Endodermal cell (in vitro differentiated cells): ENCODE results near the gene MPEG1. TPM values are rescaled to one million over a fixed set of nuclear protein-coding genes. Genes with fewer than 3 reads are reported as not detected.

ENCODE experiments used
- DNase-seq: peaks from one replicate; pipeline ENCODE4 v3.0.0-alpha.2; 2017
- H3K27ac ChIP-seq: 2 replicates; pipeline ENCODE4 v1.5.1; 2013; ENCODE audit warnings: mild to moderate bottlenecking, low read depth, low read length, moderate library complexity
- H3K27me3 ChIP-seq: 2 replicates; pipeline ENCODE4 v1.6.1; 2013; ENCODE audit warnings: mild to moderate bottlenecking, low read length, moderate library complexity; ENCODE audit not compliant: insufficient read depth, control insufficient read depth, poor library complexity, severe bottlenecking
- H3K36me3 ChIP-seq: 2 replicates; pipeline ENCODE4 v1.7.0; 2013; ENCODE audit warnings: mild to moderate bottlenecking, low read length, moderate library complexity; ENCODE audit not compliant: control insufficient read depth, insufficient read depth
- H3K4me1 ChIP-seq: one replicate; pipeline ENCODE4 v1.7.0; 2013; ENCODE audit warnings: low read length; ENCODE audit not compliant: control insufficient read depth, insufficient read depth
- H3K4me3 ChIP-seq: 2 replicates; pipeline ENCODE4 v1.5.1; 2013; ENCODE audit warnings: mild to moderate bottlenecking, low read length, moderate library complexity
- H3K9ac ChIP-seq: 2 replicates; pipeline ENCODE4 v1.6.1; 2013; ENCODE audit warnings: mild to moderate bottlenecking, low read length, moderate library complexity; ENCODE audit not compliant: poor library complexity, severe bottlenecking; ENCODE audit errors: extremely low read depth
- H3K9me3 ChIP-seq: 2 replicates; pipeline ENCODE4 v1.6.1; 2013; ENCODE audit warnings: mild to moderate bottlenecking, low read length, moderate library complexity; ENCODE audit not compliant: control insufficient read depth
- H3K27ac Mint-ChIP-seq: 2 replicates; pipeline ENCODE4 v1.8.0; 2020; ENCODE audit warnings: mixed read lengths
- H3K27me3 Mint-ChIP-seq: 2 replicates; pipeline ENCODE4 v1.8.0; 2021; ENCODE audit warnings: mild to moderate bottlenecking, mixed read lengths; ENCODE audit not compliant: insufficient read depth
- H3K36me3 Mint-ChIP-seq: 2 replicates; pipeline ENCODE4 v1.8.0; 2020; ENCODE audit warnings: low read depth, mixed read lengths
- H3K4me1 Mint-ChIP-seq: 2 replicates; pipeline ENCODE4 v1.8.0; 2020; ENCODE audit warnings: mixed read lengths
- H3K4me3 Mint-ChIP-seq: 2 replicates; pipeline ENCODE4 v1.8.0; 2020; ENCODE audit warnings: mild to moderate bottlenecking, moderate library complexity, mixed read lengths
- H3K9me3 Mint-ChIP-seq: 2 replicates; pipeline ENCODE4 v1.8.0; 2020; ENCODE audit warnings: mild to moderate bottlenecking, mixed read lengths
- WGBS, 2 experiments: methylation state at CpG; one replicate each; pipeline versions ENCODE4 v1.1.5 to v1.1.7; 2013; ENCODE audit warnings: missing lambda C conversion rate in 2 of 2, mixed read lengths in 1 of 2; ENCODE audit not compliant: insufficient coverage in 1 of 2, insufficient read length in 1 of 2; 5-methylcytosine and 5-hydroxymethylcytosine counted together
- total RNA-seq, 2 donors: library from RNA; stranded (reverse); fragmentation: NEBNext Ultra II Directional in 1 of 2; extraction: Animal tissue kit (Norgen Biotek cat#: 25700) in 1 of 2; gene quantifications; 2 replicates in 1 of 2; 3 replicates in 1 of 2; pipeline ENCODE4 v1.2.1, GENCODE V29; 2021
- TF ChIP-seq, protein P1 (sequence below): fragments of 200-600 bp; sonication (generic); conservative IDR thresholded peaks from 2 replicates; pipeline ENCODE4 v1.5.0; 2021; ENCODE audit warnings: antibody characterized with exemption, mild to moderate bottlenecking

MPEG1 gene
- total RNA-seq, 2 donors from 2014 or later, result not detected

DNA sequence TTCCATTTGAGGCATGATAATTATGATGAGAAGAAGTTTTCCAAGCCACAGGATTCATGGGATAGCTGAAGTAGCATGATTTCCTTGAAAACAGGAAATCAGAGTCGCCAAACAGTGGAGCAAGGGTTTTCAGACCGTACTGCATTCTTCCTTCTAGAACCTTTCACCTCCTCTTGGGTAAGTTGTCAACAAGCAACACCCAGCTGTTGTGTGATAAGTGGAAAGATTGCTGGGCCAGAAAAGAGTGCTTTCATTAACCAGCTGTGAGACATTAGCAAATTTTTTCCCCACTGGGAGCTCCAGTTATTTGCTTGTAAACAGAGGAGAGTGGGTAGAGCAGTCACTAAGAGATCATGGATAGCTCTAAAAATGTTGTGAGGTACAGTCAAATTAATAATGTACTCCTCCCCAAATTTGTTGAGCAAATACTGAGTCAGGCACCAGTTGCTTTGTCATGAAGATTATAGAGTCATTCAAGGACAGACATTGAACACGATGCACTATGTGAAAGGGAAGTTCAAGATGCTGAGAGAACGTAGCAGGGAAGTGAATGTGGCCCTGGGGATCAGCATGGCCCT is 11.7 kb upstream of the MPEG1 start:
- H3K4me3 ChIP-seq, result no peak overlapping the region
- peaks cover 2% of the 10 kb centered on the region for H3K9me3 Mint-ChIP-seq
- H3K4me1 Mint-ChIP-seq, result peaks cover 2% of the 10 kb centered on the region
- H3K9me3 ChIP-seq, result no peaks in the 10 kb centered on the region
- H3K27me3 ChIP-seq, result no peaks in the 10 kb centered on the region
- no peaks in the 10 kb centered on the region for H3K4me1 ChIP-seq
- 73 to 91% methylated on average over 4 of the region's 4 CpGs for WGBS, 2 experiments
- H3K27me3 Mint-ChIP-seq, result no peaks in the 10 kb centered on the region
- H3K36me3 ChIP-seq, result no peaks in the 10 kb centered on the region
- H3K27ac ChIP-seq, result no peak overlapping the region
- TF ChIP-seq, protein P1, sequence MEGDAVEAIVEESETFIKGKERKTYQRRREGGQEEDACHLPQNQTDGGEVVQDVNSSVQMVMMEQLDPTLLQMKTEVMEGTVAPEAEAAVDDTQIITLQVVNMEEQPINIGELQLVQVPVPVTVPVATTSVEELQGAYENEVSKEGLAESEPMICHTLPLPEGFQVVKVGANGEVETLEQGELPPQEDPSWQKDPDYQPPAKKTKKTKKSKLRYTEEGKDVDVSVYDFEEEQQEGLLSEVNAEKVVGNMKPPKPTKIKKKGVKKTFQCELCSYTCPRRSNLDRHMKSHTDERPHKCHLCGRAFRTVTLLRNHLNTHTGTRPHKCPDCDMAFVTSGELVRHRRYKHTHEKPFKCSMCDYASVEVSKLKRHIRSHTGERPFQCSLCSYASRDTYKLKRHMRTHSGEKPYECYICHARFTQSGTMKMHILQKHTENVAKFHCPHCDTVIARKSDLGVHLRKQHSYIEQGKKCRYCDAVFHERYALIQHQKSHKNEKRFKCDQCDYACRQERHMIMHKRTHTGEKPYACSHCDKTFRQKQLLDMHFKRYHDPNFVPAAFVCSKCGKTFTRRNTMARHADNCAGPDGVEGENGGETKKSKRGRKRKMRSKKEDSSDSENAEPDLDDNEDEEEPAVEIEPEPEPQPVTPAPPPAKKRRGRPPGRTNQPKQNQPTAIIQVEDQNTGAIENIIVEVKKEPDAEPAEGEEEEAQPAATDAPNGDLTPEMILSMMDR, result no peak
- H3K27ac Mint-ChIP-seq, result no peak overlapping the region
- H3K36me3 Mint-ChIP-seq, result no peaks in the 10 kb centered on the region
- no peak for DNase-seq
- no peak overlapping the region for H3K9ac ChIP-seq
- no peak overlapping the region for H3K4me3 Mint-ChIP-seq

DNA sequence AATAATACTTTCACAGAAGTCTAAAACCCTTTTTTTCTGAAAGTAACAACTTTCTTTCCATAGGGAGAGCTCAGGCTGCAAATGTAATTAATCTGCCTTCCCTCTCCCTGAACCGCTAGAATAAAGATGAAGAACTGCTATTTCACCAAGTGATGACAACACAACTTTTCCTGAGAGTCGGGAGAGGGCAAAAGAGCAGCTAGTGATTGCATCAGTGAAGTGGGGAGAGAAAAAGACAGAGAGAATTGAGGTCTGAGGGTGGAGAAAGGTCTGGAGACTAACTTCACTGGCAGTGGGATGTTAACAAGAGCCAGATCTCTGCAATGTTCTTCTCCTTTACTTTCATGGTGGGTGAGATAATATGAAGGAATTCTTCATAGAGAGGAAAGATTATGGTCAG is 10.9 kb upstream of the MPEG1 start:
- H3K9me3 Mint-ChIP-seq, result peaks cover 2% of the 10 kb centered on the region
- H3K4me1 Mint-ChIP-seq, result peaks cover 2% of the 10 kb centered on the region
- H3K4me1 ChIP-seq, result no peaks in the 10 kb centered on the region
- TF ChIP-seq, protein P1, result no peak
- no peak overlapping the region for H3K4me3 ChIP-seq
- no peaks in the 10 kb centered on the region for H3K27me3 ChIP-seq
- H3K27ac ChIP-seq, result no peak overlapping the region
- no peaks in the 10 kb centered on the region for H3K27me3 Mint-ChIP-seq
- no peaks in the 10 kb centered on the region for H3K9me3 ChIP-seq
- H3K4me3 Mint-ChIP-seq, result no peak overlapping the region
- no peak overlapping the region for H3K9ac ChIP-seq
- WGBS, 2 experiments, result 80 to 91% methylated on average over 1 to 2 of the region's 2 CpGs
- DNase-seq, result no peak
- H3K36me3 Mint-ChIP-seq, result no peaks in the 10 kb centered on the region
- no peaks in the 10 kb centered on the region for H3K36me3 ChIP-seq
- no peak overlapping the region for H3K27ac Mint-ChIP-seq

DNA sequence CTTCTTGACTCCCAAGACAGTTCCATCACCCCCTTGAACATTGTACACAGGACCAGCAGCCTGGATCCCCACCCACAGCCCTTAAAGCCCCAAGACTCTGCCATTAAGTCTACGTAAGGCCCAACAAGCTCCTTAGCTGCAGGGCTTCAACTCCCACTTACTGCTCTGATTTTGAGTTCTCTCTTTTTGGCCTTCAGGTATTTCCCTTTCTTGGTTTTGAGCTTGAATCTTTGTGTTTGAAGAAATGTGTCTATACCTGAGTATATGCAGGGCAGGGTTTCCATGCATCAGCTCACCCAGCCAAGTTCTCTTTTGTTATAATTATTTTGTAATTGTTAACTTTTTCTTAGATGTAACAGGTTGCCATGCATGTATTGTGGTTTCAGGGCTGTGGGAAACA is 10.4 kb upstream of the MPEG1 start:
- H3K27ac ChIP-seq, result no peak overlapping the region
- H3K9ac ChIP-seq, result no peak overlapping the region
- H3K4me3 ChIP-seq, result no peak overlapping the region
- peaks cover 2% of the 10 kb centered on the region for H3K4me1 Mint-ChIP-seq
- no peaks in the 10 kb centered on the region for H3K36me3 Mint-ChIP-seq
- H3K27ac Mint-ChIP-seq, result no peak overlapping the region
- no peaks in the 10 kb centered on the region for H3K4me1 ChIP-seq
- no peaks in the 10 kb centered on the region for H3K36me3 ChIP-seq
- no peaks in the 10 kb centered on the region for H3K9me3 Mint-ChIP-seq
- WGBS, 2 experiments, result 100% methylated on average over 1 of the region's 1 CpG; no CpG with 5 or more reads in 1 of the 2 experiments
- H3K9me3 ChIP-seq, result no peaks in the 10 kb centered on the region
- TF ChIP-seq, protein P1, result no peak
- DNase-seq, result no peak
- no peak overlapping the region for H3K4me3 Mint-ChIP-seq
- no peaks in the 10 kb centered on the region for H3K27me3 ChIP-seq
- H3K27me3 Mint-ChIP-seq, result no peaks in the 10 kb centered on the region
